Stimulated activated CD4-positive, alpha-beta T cell treated with anti-CD3 and anti-CD28 coated beads, Interleukin-2, amount 100 ng/mL, for 48 hours (primary cell): ENCODE results near the gene TRMT2A.
"Not testable (repeated sequence)": the region's sequence is repeated elsewhere in the genome, so short reads cannot be mapped to it uniquely, and the experiment has no call there.

Experiments
- DNase-seq, 2 donors: peaks; one replicate each; pipeline ENCODE4 v3.0.0-alpha.2; 2020

Gene TRMT2A, protein sequence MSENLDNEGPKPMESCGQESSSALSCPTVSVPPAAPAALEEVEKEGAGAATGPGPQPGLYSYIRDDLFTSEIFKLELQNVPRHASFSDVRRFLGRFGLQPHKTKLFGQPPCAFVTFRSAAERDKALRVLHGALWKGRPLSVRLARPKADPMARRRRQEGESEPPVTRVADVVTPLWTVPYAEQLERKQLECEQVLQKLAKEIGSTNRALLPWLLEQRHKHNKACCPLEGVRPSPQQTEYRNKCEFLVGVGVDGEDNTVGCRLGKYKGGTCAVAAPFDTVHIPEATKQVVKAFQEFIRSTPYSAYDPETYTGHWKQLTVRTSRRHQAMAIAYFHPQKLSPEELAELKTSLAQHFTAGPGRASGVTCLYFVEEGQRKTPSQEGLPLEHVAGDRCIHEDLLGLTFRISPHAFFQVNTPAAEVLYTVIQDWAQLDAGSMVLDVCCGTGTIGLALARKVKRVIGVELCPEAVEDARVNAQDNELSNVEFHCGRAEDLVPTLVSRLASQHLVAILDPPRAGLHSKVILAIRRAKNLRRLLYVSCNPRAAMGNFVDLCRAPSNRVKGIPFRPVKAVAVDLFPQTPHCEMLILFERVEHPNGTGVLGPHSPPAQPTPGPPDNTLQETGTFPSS

GRCh38 chr22:20116951-20117632 lies at the start of gene TRMT2A:
TRMT2A (minus strand) TSS chr22:20117226; CDS start chr22:20116906, 320 bp downstream.
- peak; percentile 97 for DNase-seq

DNA sequence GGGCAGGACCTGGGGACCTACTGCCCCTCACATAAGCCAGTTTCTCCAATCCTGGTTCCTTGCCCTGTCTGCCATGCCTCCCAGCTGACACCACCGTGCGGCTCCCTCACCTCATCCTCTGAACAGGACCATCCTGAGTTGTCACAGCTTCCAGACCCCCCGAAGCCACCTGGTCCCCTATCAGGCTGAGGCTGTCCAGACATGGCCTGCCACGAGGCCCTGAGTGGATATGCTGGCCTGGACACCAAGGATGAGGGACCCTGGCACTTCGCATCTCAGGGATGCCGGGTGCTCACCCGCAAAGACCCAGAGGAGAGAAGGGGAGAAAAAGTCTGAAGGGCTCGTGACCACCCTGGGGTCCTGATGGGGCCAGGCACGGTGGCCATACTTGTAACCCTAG lies 49.7 kb upstream of the TRMT2A start:
- DNase-seq, result no peak

DNA sequence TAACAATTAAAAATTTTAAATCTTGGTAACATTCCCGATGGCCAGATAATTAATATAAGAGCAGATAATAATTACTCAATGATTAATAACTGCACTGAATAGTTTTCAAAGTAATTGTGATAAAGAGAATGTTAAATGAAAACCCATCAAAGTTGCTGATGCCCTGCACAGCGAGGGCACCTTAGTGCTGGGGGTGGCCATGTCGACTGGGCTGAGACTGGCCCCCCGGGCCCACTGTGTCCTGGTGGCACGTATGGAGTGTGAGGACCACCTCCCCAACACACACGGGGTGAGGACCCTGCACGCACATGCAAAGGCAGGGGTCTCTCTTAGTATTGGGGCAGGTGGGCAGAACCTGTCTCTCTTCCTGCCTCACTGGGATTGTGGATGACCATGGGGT lies 48.9 kb upstream of the TRMT2A start:
- no peak for DNase-seq

DNA sequence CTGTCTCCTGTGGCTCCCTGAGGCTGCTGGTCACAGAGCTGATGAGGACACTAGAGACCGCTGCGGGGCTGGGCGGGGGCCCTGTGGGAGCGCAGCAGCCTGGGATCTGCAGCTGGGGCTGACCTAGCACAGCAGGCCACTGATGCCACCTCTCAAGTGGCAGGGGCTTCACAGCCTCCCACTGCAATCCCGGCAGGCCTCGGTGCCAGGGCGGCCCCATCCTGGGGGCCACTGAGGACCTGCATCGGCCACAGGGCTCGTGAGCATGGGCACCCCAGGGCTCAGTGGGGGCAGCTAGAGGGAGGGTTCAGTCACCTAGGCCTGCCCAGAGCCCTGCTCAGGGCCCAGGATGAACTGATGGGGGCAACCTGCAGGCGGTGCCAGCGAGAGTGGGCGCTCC lies 48.4 kb upstream of the TRMT2A start:
- no peak for DNase-seq

- DNase-seq, result no peak
Measured at GRCh38 chr22:20164863-20165262, 47.8 kb upstream of the TRMT2A start.

- DNase-seq, result no peak
Measured at GRCh38 chr22:20160041-20160440, 43.0 kb upstream of the TRMT2A start.

- not testable (repeated sequence) for DNase-seq
Measured at GRCh38 chr22:20159531-20159930, 42.5 kb upstream of the TRMT2A start.

DNA sequence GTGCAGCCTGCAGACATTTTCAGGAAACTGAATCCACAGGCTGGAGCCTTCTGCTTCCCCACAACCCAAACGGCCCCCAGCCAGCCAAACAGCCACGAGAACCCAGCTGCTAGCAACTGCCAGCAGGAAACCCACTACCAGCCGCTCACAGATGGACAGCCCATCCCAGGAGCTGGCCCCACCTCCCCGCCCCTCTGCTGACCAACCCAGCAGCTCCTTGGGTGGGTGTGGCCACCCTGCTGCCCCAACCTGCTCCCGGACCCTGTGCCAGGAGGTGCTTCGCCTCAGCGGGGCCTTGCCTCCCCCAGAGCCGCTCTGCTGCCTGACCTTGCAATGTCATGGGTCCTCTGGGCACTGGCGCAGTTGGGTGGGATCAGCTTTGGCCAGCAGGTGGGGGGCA lies 42.0 kb upstream of the TRMT2A start:
- no peak for DNase-seq

DNA sequence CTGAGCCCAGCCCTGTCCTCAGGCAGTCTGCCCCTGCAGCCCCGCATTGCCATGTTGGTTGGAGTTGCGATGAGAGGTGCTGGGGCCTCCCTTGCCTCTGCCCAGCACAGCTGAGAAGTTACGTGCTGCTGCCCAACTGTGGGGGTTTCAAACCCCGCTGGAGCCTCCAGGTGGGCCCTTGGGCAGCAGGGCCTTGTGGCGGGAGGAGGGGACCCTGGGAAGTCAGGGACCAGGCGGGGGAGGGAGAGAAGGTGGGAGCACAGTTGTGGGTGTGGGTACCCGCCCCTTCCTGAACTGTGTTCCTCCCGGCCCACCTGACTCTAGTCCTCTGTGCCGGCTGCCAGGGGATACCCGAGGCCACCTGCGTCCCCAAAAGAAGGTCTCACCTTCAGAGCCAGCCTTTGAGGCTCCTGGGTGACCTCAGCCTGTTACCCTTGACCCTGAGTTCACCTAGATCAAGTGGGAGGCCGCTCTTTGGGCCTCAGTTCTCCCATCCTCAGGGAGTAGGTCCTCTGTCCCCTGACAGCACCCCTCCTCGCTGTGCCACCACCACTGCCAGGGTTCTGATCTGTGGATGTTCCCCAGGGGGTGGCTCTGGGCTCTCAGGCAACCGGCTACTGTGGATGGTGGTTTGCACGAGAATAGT lies 41.5 kb upstream of the TRMT2A start:
- DNase-seq, result no peak

DNA sequence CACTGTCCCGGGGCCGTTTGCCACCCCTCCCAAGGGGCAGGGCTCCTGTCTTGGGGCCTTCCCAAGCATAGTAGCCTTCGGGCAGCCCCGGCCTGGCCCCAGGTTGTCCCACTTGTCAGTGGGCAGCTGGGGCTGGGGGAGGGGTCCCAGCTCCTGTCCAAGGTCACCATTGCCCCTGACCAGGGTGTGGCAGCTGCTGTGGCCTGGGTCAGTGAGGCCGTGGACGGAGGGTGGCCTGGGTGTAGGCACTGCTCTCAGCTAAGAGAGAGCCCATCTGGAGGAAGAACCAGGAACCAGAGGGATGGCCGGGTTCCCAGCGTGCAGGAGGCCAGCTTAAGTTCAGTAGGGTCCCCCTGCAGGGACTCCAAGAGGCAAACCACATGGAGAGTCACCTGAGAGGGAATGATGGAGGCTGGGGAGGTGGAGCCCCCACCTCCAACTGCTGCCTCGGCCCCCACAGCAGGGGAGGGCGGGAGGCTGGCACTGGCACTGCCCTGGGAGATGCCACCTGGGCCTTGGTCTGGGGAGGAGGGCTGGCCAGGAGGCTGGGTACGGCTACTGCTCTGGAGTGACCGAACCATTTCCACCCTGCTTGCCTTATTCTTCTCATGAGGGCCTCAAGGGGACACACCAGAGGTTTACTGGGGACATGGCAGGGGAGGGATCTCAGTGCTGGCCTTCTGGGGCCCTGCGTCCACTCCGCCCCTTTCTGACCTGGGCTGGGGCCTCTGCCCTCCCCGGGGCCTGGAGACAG lies 40.6 kb upstream of the TRMT2A start:
- no peak for DNase-seq

- DNase-seq, result peak; percentile 90 to 94
Measured at GRCh38 chr22:20156611-20157429, 39.8 kb upstream of the TRMT2A start.

DNA sequence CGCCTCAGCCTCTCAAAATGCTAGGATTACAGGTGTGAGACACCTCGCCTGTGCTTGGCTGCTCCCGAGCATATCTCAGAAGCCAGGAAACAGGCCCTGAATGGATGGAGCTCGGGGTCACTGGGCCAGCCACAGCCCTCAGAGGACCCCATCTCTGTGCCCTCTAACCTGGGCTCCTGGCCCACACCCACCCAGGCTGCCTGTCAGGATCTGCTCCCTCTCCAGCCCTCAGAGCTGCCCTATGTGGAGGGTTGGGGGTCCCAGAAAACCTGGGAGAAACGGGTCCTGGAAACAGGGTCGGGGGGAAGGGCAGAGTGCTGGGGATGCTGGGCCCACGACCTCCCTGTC lies 39.0 kb upstream of the TRMT2A start:
- no peak for DNase-seq

- DNase-seq, result no peak
Measured at GRCh38 chr22:20155330-20156041, 38.5 kb upstream of the TRMT2A start.

- DNase-seq, result no peak
Measured at GRCh38 chr22:20154602-20155187, 37.7 kb upstream of the TRMT2A start.

- no peak for DNase-seq
Measured at GRCh38 chr22:20153945-20154344, 36.9 kb upstream of the TRMT2A start.

DNA sequence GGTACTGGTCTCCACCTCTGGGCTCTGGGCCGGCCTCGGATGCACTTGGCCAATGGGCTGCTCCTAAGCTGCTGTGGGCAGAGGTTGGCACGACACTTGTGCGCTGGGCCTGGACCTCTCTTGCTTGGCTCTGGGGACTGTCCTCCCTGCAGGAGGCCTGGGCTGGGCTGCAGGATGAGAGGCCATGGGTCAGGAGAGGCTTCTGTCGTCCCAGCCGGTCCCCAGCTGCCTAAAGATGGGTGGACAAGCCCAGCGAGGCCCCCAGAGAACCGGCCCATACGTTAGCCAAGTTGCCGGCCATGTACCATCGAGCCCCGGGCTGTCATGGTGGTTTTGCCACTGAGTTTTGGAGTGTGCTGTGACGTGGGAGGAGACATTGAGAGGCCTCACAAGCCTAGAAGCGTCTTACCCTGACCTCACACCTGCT lies 35.5 kb upstream of the TRMT2A start:
- no peak for DNase-seq

- no peak for DNase-seq
Measured at GRCh38 chr22:20151276-20151588, 34.2 kb upstream of the TRMT2A start.

- no peak for DNase-seq
Measured at GRCh38 chr22:20150381-20151275, 33.6 kb upstream of the TRMT2A start, which contains the start of gene CCDC188. CCDC188 (minus strand) TSS chr22:20151055; CDS start chr22:20150986, 69 bp downstream.
